Measurements from ENCODE around the gene CDC27. TPM values are rescaled to one million over a fixed set of nuclear protein-coding genes. Genes with fewer than 3 reads are reported as not detected.
"Not testable (repeated sequence)": the region's sequence is repeated elsewhere in the genome, so short reads cannot be mapped to it uniquely, and the experiment has no call there.

CDC27 gene
- total RNA-seq, 2 donors from 2014 or later = 50.1 to 61.6 TPM

DNA sequence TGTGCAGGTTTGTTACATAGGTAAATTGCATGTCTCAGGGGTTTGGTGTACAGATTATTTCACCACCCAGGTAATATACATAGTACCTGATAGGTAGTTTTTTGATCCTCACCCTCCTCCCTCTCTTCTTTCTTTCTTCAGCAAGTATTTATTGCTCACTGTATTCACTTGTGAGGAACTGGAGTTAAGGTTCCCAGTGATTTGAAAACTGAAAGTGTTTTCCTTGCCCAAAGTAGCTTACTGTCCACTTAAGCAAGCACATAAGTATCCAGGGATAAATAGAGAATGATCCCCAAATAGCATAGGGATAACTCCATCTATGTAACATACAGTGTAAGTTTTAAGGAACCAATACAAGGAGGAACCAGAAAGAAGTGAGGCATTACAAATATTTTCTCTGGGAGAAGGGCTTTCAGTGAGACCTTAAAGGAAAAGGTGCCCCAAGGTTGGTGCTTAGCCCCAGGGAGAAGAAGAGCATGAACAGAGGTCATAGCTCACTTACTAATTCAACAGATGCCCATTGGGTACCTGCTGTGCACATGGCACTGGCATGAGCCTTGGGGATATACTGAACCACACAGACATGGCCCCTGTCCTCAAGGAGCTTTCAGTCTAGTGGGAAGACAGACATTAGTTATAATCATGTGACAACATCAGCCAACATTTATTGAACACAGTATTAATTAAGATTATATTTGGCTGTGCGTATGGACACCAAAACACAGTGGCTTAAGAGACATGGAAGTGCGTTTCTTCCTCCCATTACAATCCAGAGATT, 37.0 kb upstream of the CDC27 start:
- no peaks in the 10 kb centered on the region for H3K36me3 Mint-ChIP-seq (ENCODE audit: low read depth)
- no peak for DNase-seq
- no peak overlapping the region for H3K4me3 Mint-ChIP-seq
- peaks cover 26% of the 10 kb centered on the region for H3K4me1 Mint-ChIP-seq
- peaks cover 10% of the 10 kb centered on the region for H3K27me3 Mint-ChIP-seq
- H3K9me3 ChIP-seq (ENCODE audit: control insufficient read depth, low read length, poor library complexity, severe bottlenecking) = no peaks in the 10 kb centered on the region
- no peak overlapping the region for H3K27ac Mint-ChIP-seq
- ATAC-seq = no peak

DNA sequence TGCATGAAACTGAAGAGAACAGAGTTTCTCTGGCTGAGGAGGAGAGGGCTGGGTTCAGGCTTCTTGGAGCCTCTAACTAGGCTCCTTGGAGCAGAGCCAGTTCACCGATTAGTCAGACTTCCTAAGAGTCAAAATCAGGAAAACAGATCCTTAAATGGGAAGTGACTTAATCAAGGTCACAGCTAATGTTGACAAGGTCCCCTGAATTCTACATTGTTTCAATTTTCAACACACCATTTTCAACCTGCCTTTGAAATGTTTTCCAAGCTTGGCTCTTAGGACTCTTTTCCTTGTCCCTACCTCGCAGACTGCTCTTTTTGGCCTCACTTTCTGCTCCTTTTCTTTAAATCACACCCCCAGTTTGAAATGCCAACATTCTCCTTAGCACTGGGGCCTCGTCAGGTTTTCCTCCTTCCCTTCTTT, 36.4 kb upstream of the CDC27 start:
- no peaks in the 10 kb centered on the region for H3K36me3 Mint-ChIP-seq (ENCODE audit: low read depth)
- no peak overlapping the region for H3K27ac Mint-ChIP-seq
- DNase-seq (no peak), ATAC-seq (no peak)
- no peaks in the 10 kb centered on the region for H3K9me3 ChIP-seq (ENCODE audit: control insufficient read depth, low read length, poor library complexity, severe bottlenecking)
- peaks cover 25% of the 10 kb centered on the region for H3K4me1 Mint-ChIP-seq
- no peak overlapping the region for H3K4me3 Mint-ChIP-seq
- H3K27me3 Mint-ChIP-seq = peaks cover 5% of the 10 kb centered on the region

DNA sequence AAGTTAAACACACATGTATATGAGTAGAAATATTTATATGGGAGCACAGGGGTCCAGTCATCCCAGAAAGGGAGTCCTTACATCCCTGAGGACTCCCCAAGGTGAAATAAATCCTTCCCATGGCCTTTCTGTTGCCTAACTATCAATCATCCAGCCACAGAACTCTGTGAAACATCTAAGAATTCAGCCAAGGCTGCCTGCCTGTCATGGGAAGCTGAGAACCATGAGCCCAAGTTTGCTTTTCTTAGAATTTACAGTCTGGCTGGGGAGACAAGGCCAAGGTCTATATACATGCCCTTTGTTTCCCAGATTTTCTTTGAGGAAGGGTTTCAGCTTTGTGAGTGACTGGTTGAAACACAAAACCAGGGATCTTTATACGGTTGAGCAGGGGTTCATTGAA, 35.9 kb upstream of the CDC27 start:
- Mint-ChIP-seq H3K27ac (no peak overlapping the region), H3K4me1 (peaks cover 25% of the 10 kb centered on the region), H3K27me3 (no peaks in the 10 kb centered on the region), H3K4me3 (no peak overlapping the region), H3K36me3 (ENCODE audit: low read depth) (no peaks in the 10 kb centered on the region)
- H3K9me3 ChIP-seq (ENCODE audit: control insufficient read depth, low read length, poor library complexity, severe bottlenecking) = no peaks in the 10 kb centered on the region
- ATAC-seq (no peak), DNase-seq (no peak)

DNA sequence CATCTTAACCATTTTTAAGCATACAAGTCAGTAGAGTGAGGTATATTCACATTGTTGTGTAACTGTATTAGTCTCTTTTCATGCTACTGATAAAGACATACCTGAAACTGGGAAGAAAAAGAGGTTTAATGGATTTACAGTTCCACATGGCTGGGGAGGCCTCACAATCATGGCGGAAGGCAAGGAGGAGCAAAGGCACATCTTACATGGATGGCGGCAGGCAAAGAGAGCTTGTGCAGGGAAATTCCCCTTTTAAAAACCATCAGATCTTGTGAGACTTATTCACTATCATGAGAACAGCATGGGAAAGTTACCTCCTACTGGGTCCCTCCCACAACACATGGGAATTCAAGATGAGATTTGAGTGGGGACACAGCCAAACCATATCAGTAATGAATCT, 35.0 kb upstream of the CDC27 start:
- not testable (repeated sequence) for H3K4me3 Mint-ChIP-seq; H3K27ac Mint-ChIP-seq; H3K9me3 ChIP-seq (ENCODE audit: control insufficient read depth, low read length, poor library complexity, severe bottlenecking); DNase-seq; H3K36me3 Mint-ChIP-seq (ENCODE audit: low read depth); ATAC-seq; H3K27me3 Mint-ChIP-seq
- peaks cover 19% of the 10 kb centered on the region for H3K4me1 Mint-ChIP-seq

DNA sequence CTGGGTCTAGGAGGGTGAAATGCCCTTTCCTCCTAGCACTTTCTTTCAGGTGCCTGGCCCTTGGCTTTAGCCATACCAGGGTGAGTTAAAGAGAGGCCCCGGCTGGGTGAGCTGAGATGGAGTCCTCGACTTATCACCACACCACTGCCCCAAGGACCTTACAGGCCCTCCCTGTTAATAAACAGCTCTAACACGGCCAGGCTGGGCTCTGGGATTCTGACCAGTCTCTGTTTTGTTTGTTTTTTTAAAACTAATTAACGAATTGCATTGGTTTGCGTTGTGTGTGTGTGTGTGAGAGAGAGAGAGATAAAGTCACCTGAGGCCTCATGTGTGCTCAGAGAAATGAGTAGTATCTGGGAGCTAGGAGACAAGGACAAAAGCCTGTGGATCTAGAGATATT, 34.4 kb upstream of the CDC27 start:
- no peak for DNase-seq
- Mint-ChIP-seq H3K27ac (no peak overlapping the region), H3K4me1 (peaks cover 19% of the 10 kb centered on the region), H3K27me3 (no peaks in the 10 kb centered on the region), H3K36me3 (ENCODE audit: low read depth) (no peaks in the 10 kb centered on the region), H3K4me3 (no peak overlapping the region)
- ATAC-seq = no peak
- no peaks in the 10 kb centered on the region for H3K9me3 ChIP-seq (ENCODE audit: control insufficient read depth, low read length, poor library complexity, severe bottlenecking)

DNA sequence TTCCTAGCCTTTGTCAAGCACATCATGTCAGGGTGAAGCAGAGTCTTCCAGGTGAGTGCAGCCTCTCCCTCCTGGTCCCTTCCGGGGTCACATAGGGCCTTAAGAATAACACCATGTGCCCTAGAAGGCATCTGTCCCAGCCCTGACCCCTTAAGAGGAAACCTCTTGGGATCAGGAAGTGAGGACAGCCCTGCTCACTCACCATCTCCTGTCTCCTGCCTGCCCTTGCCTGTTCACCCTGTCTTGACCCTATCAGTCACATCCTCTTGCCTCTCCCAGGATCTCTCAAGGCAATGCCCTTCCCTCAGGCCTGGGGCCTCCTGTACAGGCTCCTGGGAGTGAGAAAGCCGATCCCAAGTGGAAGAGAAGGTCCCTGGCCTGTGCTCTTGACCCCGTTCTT, 33.9 kb upstream of the CDC27 start:
- H3K27me3 Mint-ChIP-seq = no peaks in the 10 kb centered on the region
- no peaks in the 10 kb centered on the region for H3K36me3 Mint-ChIP-seq (ENCODE audit: low read depth)
- ATAC-seq = no peak
- no peak overlapping the region for H3K27ac Mint-ChIP-seq
- no peaks in the 10 kb centered on the region for H3K9me3 ChIP-seq (ENCODE audit: control insufficient read depth, low read length, poor library complexity, severe bottlenecking)
- no peak overlapping the region for H3K4me3 Mint-ChIP-seq
- DNase-seq = no peak
- H3K4me1 Mint-ChIP-seq = peaks cover 19% of the 10 kb centered on the region

DNA sequence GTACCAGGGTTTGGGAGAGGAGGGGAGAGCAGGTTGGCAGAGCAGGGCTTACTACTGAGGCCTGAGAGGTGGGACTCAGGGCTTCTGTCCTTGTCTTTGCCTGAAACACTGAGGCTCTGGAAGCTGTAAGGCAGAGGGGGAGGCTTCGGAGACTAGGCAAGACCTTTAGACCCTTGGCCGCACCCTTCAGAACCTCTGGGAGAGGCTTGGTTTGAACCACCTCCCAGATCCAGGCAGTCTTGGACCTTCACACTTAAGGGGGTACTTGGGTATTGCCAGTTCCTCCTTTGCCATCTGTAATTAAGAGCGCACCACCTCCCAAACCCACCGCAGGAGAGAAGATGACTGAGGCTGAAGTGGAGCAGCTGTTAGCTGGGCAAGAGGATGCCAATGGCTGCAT, 33.0 kb upstream of the CDC27 start:
- H3K36me3 Mint-ChIP-seq (ENCODE audit: low read depth) = no peaks in the 10 kb centered on the region
- H3K27ac Mint-ChIP-seq = no peak overlapping the region
- DNase-seq (no peak), ATAC-seq (no peak)
- no peaks in the 10 kb centered on the region for H3K27me3 Mint-ChIP-seq
- H3K9me3 ChIP-seq (ENCODE audit: control insufficient read depth, low read length, poor library complexity, severe bottlenecking) = no peaks in the 10 kb centered on the region
- H3K4me3 Mint-ChIP-seq = no peak overlapping the region
- peaks cover 21% of the 10 kb centered on the region for H3K4me1 Mint-ChIP-seq

DNA sequence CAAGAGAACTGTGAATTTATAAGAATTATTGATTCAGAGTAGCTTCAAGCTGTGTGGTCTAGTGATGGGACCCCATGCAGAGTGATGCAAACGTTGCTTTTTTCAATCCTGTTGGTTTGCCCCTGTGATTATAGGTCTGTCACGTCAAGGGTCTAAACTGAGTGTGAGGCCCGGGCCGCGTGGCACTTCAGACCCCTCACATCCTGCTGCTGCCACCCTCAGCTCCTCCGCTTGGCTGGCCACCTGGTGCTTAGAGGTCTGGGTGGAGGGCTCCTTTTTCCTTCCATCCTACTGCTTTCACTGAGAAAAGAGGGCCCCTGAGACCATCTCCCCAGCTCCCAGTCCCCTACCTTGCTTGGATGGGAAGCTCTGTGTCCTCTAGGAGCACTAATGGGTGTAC, 32.1 kb upstream of the CDC27 start:
- Mint-ChIP-seq H3K27me3 (no peaks in the 10 kb centered on the region), H3K4me1 (peaks cover 21% of the 10 kb centered on the region), H3K27ac (peak overlapping the region; percentile 29), H3K36me3 (ENCODE audit: low read depth) (no peaks in the 10 kb centered on the region), H3K4me3 (no peak overlapping the region)
- ATAC-seq (no peak), DNase-seq (no peak)
- no peaks in the 10 kb centered on the region for H3K9me3 ChIP-seq (ENCODE audit: control insufficient read depth, low read length, poor library complexity, severe bottlenecking)

DNA sequence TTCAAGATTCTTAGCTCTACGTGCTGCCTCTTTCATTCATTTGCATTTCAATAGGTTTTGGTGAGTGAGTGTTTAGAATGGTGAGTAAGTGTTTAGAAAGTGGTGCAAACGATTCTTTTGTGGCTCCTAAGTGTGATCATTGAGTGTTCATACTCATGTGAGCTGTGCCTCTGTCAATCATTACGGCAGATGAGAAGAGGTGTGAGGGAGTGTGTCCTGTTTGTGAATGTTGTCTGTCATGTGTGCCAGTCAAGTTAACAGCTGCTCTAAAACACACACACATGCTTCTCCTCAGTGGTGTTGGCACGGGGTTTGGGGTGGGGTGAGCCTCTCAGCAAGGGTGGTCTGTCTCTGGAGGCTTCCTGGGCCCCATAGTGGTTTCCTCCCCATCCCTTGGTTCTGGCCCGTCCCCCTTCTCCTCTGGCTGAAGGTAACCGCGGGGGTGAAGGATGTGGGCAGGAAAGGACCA, 31.5 kb upstream of the CDC27 start:
- no peaks in the 10 kb centered on the region for H3K36me3 Mint-ChIP-seq (ENCODE audit: low read depth)
- DNase-seq (no peak), ATAC-seq (peak; percentile 17)
- no peaks in the 10 kb centered on the region for H3K27me3 Mint-ChIP-seq
- peaks cover 21% of the 10 kb centered on the region for H3K4me1 Mint-ChIP-seq
- H3K4me3 Mint-ChIP-seq = peak overlapping the region; percentile 39
- H3K9me3 ChIP-seq (ENCODE audit: control insufficient read depth, low read length, poor library complexity, severe bottlenecking) = no peaks in the 10 kb centered on the region
- H3K27ac Mint-ChIP-seq = peak overlapping the region; percentile 29

DNA sequence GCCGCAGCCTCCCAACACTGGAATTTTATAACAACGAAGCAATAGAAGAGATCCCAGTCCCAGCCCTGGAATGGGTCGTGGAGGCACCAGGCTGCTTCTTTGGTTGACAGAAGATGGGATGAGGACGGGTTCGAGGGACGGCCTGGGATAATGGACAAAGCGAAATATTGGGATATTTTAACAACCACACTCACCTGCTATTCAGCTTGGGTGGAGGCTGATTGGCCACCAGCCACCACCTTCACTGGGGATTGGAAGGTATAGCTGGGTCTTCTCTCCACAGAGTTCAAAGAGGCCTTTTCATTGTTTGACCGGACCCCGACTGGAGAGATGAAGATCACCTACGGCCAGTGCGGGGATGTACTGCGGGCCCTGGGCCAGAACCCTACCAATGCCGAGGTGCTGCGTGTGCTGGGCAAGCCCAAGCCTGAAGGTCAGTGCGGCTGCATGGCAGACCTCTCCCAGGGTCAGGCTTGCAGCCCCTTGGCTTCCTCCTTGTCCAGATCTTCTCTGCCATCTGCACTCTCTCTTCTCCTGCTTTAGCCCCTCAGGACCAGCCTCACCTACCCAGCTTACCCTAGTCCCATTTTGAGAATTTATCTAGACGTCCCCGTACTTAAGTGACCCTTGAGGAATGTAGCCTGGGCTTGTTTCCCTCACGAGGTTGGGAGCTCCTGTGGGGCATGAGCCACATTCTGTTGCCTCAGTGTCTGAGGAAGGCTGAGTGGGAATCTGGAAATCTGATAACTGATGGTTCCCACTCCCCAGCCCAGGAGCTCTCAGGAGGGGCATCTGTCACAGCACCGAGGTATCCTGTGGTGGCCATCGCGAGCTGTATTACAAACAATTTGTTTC, 30.8 kb upstream of the CDC27 start:
- DNase-seq = no peak
- Mint-ChIP-seq H3K27ac (peak overlapping the region; percentile 29), H3K4me3 (peak overlapping the region; percentile 39), H3K4me1 (peaks cover 21% of the 10 kb centered on the region), H3K27me3 (no peaks in the 10 kb centered on the region), H3K36me3 (ENCODE audit: low read depth) (no peaks in the 10 kb centered on the region)
- no peaks in the 10 kb centered on the region for H3K9me3 ChIP-seq (ENCODE audit: control insufficient read depth, low read length, poor library complexity, severe bottlenecking)
- ATAC-seq = no peak

DNA sequence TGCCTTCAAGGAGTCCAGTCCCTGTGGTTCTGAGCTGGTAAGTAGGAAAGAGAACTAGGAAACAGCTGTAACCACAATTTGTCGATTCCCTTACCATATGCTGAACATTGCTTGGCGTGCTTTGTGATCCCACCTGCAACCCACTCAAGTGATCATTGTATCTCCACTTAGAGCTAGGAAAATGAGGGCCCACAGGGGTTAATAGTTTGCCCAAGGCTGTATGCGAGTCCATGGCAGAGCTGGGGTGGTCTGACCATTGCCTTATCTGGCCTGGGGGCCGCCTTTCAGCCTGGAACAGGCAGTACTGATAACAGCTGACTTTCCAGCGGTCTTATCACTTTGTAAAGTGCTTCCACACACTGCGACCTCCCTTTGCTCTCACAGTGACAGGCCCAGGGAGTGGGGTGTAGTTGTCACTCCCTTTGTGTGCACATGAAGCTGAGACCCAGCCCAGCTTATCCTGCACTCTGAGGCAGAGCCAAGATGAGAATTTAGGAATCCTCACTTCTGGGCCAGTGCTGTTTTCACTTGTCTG, 29.9 kb upstream of the CDC27 start:
- Mint-ChIP-seq H3K36me3 (ENCODE audit: low read depth) (no peaks in the 10 kb centered on the region), H3K4me1 (peaks cover 21% of the 10 kb centered on the region), H3K4me3 (no peak overlapping the region), H3K27me3 (no peaks in the 10 kb centered on the region), H3K27ac (no peak overlapping the region)
- DNase-seq = no peak
- H3K9me3 ChIP-seq (ENCODE audit: control insufficient read depth, low read length, poor library complexity, severe bottlenecking) = no peaks in the 10 kb centered on the region
- ATAC-seq = no peak

DNA sequence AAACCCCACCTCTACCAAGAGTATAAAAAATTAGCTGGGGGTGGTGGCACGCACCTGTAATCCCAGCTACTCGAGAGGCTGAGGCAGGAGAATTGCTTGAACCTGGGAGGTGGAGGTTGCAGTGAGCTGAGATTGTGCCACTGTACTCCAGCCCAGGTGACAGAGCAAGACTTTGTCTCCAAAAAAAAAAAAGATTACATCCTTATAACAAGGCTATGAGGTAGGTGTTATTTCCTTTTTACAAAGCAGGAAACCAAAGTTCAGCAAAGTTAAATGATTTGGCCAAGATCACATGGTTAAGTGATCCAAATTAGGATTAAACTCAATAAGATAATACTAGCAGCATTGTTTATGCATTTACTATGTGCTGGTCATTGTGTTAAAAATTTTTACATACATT, 28.2 kb upstream of the CDC27 start:
- peak overlapping the region; percentile 14 for H3K27ac Mint-ChIP-seq
- not testable (repeated sequence) for H3K4me3 Mint-ChIP-seq; H3K36me3 Mint-ChIP-seq (ENCODE audit: low read depth); H3K9me3 ChIP-seq (ENCODE audit: control insufficient read depth, low read length, poor library complexity, severe bottlenecking); DNase-seq; H3K27me3 Mint-ChIP-seq
- peak; percentile 93 for ATAC-seq
- peaks cover 18% of the 10 kb centered on the region for H3K4me1 Mint-ChIP-seq

DNA sequence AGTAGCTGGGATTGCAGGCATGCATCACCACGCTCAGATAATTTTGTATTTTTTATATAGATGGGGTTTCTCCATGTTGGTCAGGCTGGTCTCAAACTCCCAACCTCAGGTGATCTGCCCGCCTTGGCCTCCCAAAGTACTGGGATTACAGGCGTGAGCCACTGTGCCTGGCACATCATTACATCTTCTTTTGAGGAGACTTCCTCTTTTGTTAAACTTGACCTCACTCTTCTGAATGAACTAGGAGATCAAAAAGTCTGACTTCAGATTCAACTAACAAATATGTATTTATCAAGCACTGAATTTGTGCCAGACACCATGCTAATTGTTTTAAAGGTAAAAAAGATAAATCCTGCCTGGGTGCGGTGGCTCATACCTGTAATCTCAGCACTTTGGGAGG, 27.7 kb upstream of the CDC27 start:
- not testable (repeated sequence) for H3K4me3 Mint-ChIP-seq; DNase-seq; H3K36me3 Mint-ChIP-seq (ENCODE audit: low read depth); H3K27me3 Mint-ChIP-seq; H3K9me3 ChIP-seq (ENCODE audit: control insufficient read depth, low read length, poor library complexity, severe bottlenecking); ATAC-seq
- Mint-ChIP-seq H3K27ac (peak overlapping the region; percentile 14), H3K4me1 (peaks cover 16% of the 10 kb centered on the region)
